ENCODE data around the gene LTBP1.

DNA sequence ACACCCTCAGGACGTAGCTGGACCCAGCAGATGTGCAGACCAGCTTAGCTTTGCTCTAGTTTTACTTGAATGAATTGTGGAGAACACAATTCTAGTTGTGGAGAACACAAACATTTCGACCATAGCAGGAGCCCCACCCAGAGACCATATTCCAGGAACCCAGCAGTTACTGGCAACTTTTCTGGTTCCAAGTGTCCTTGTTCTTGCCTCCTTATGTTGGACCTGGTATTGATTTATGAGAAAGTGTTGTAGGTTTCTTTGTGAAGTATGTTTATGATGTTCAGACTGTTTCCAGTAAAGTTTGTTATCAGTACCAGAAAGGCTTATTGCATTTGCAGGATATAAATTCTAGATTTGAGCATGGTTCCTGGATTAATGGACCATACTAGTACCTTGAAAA lies 51.0 kb downstream of the LTBP1 start:
- TF ChIP-seq, protein P1, sequence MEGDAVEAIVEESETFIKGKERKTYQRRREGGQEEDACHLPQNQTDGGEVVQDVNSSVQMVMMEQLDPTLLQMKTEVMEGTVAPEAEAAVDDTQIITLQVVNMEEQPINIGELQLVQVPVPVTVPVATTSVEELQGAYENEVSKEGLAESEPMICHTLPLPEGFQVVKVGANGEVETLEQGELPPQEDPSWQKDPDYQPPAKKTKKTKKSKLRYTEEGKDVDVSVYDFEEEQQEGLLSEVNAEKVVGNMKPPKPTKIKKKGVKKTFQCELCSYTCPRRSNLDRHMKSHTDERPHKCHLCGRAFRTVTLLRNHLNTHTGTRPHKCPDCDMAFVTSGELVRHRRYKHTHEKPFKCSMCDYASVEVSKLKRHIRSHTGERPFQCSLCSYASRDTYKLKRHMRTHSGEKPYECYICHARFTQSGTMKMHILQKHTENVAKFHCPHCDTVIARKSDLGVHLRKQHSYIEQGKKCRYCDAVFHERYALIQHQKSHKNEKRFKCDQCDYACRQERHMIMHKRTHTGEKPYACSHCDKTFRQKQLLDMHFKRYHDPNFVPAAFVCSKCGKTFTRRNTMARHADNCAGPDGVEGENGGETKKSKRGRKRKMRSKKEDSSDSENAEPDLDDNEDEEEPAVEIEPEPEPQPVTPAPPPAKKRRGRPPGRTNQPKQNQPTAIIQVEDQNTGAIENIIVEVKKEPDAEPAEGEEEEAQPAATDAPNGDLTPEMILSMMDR (IDR thresholded peaks at IDR 0.05) = no peak
- no peak for TF ChIP-seq POLR2A (IDR thresholded peaks at IDR 0.05)

All from vagina (tissue), 2 donors.